EL (cell line): ENCODE measurements around the gene DKK3.

Experiments
- DNase-seq: peaks from one replicate; pipeline ENCODE4 v3.0.0-alpha.2; 2016

Gene DKK3

GRCh38 chr11:12003336-12003735 is 5.1 kb downstream of the DKK3 start:
- DNase-seq: no peak

GRCh38 chr11:12001186-12001585 is 7.2 kb downstream of the DKK3 start:
- no peak for DNase-seq

DNA sequence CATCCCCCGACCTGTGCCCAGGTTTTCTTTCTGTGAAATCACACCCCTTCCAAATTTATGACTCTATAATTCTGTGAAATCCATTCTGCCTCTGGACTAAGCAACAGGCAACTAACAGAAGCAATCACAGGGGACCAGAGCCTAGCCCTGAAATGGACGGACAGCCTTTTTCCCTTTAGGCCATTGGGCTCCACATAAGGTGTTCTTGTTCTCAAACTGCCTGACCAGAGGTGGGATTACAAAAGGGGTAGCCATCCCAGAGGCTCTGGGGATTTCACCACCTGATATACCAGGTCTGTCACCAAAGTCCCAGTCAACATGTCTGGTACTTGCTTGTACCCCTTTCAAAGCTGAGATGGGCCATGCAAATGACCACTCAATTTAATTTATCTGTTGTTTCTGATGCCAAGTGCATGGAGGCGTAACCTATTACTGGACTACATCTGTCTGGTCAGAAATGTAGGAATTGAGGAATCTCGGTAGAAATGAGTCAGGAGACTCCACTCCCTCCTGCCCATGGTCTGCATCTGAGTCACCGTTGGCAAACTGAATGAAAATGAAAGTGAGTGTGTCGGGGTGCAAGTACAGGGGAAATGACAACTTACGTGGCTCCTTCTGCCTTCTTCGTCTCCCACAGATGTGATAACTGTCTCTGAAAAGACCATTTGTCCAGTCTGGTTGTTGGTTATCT is 10.2 kb downstream of the DKK3 start:
- peak; percentile 96 for DNase-seq

GRCh38 chr11:11997049-11997322 is 11.4 kb downstream of the DKK3 start:
- no peak for DNase-seq

- DNase-seq: no peak
Observed at GRCh38 chr11:11996321-11997048, 11.9 kb downstream of the DKK3 start.

- no peak for DNase-seq
Observed at GRCh38 chr11:11995601-11996000, 12.8 kb downstream of the DKK3 start.

DNA sequence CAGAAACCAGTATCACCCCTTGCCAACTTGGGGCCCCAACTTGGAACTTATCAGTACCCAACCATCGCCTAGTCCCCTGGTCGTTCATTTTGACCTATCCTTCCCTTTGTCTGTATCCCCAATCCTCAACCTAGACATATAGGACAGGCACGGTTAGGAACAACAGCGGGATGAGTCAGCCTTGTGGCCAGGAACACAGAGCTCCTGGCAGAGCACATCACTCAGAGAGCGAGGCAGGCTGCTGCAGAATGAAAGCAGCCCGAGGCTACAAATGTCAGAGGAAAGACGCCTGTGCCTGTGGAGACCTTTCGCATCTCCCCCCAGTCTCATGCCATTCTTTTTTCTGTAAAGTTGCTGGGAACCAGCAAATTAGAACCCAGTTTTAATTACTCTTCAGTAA is 14.6 kb downstream of the DKK3 start:
- peak; percentile 96 for DNase-seq

DNA sequence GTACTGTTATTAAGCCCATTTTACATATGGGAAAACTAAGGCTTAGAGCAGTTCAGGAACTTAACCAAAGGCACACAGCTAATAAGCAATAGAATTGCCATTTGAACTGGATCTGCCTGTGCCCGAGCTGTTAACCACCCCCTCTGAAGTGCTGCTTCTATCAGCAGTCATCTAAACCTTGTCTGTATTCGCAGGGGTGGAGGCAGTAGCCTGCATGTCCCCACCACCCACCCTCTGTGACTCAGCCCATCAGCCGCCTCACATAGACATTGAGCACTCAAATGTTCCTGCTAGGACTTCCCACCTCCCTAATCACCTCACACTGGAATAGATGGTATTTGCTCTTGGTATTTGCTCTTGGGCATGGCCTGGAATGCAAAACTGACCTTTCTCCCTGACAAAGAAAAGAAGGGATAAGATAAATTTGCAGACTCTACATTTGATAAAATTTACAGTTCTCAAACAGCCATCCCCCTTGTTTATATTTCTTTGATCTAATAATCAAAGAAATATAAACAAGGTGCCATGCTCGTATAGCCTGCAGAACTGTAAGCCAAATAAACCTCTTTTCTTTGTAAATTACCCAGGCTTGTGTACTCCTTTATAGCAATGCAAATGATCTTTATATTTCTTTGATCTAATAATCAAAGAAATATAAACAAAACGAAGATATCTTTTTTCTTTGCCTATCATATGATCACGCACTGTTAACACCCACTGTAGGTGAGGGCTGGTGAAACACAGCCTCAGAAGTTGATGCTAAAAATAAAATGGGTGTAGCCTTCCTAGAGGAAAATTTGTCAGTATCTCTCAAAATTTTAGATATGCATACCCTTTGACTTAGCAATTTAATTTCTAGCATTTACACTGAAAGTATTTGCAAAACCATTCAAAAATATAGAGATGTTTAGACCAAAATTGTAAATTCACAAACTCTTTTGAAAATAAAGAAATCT is 15.9 kb downstream of the DKK3 start:
- DNase-seq: peak; percentile 75

DNA sequence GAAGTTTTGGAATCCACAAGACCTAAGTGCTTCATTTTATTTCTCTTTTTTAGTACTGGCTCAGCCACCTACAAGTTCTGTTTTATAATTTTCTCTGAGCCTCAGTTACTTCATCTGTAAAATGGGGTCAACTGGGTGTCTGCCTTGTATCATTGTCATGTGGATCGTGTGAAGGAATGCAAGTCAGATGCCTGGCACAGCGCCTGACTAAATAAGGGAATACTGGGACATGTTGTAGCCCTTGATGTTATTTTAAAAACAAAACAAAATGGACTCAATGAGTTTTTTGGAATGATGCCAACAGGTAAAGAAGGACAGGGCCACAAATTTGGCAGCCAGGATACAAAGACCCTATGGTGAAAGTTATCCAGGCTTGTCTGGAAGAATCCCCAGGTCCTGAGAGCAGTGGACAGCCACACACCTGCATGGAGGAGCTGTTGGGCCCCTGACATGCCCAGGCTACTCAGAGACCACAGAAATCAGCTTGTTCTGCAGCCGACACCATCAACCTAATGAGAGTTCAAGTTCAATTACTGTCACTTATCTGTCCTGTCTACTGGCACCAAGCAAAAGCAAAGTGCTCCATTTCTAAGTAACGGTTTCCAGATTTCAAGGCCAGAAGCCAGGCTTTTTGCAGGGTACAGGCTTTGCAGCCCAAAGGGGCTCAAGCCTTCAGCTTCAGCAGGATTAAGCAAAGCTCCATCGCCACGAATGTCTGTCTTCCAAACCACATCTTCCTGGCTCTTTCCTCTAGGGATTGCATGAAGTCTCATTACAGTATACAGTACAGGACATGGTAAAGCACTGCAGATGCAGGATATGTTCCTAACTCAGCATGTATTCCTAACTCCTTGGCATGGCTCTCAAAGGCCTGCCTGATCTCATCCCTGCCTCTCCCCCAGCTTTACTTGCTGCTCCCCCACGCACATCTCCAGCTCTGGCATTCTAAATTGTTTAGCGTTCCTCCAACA is 18.4 kb downstream of the DKK3 start:
- no peak for DNase-seq

DNA sequence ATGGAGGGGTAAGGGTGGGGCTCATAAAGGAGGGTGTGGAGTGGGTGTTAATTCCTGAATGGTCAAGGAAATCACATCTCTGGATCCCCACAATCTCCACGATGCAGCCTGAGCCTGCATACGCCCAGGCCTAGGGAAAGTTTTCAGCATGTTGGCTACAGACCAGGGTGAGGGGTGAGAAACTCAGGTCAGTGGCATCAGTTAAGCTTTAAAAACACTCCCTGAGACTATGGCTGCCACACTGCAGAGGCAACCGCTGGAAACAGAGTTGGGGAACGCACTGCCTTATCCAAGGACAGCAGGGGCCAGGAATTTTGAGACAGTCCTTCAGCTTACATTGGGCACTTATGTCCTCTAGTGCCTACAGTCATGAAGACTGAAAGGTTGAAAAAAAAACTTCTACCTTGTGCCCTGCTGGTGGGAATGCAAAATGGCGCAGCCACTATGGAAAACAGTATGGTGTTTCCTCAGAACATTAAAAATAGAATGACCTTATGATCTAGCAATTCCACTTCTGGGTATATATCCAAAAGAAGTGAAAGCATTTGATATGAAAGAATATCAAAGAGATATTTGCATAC is 19.7 kb downstream of the DKK3 start:
- peak; percentile 28 for DNase-seq

- DNase-seq: peak; percentile 86
Observed at GRCh38 chr11:11988099-11988651, 20.3 kb downstream of the DKK3 start.

DNA sequence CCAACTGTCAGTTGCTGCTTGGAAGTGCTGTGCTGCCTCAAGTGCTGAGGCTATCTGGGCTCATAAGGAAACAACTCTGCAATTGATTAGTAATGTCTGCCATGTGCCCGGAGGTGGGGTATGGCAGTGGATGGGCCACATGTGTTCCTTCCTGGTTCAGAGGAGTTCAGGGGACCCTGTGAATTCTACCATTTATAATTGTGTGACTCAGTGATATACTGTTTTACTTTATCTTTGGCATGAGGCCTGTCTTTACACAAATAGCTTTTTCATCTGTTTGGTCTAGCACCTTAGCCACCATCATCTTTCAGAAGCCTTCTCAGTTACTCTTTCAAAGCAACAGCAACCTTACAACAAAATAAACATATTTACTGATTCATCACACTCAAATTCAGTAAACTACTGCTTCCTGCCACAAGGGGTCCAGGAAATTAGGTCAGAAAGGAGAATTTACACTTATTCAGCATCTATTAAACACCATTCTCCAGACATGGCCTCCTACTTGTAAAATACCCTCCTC is 20.9 kb downstream of the DKK3 start:
- peak; percentile 66 for DNase-seq

- no peak for DNase-seq
Observed at GRCh38 chr11:11985954-11986949, 22.2 kb downstream of the DKK3 start.

DNA sequence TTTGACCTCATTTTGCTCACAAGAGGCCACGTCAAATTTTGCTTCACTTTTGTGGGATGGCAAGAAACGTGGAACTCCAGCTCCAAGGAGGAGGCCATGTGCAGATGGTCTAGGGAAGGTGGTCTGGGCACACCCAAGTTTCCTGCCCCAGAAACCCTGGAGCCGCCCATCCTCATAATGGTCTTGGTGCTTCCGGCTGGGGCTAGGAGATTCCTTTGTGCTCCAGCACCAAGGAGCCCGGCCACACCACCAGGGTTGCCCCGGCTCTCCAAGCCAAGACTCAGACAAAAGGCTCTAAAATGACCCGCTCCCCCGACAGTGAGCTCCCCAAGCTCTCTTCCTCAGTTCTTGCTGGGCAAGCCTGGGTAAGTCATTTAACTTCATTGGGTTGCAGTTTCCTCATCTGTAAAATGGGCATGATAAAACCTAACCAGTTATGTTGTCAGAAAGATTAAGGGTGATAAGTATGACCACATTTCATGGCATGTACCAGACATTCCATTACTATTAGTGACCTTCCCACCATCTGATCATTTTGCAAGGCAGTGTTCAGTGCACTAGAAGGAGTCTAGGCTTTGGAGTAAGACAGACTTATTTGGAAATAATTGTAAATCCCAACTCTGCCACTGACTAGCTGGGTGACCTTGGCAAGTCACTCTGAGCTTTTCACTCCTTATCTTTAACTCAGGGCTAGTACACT is 23.3 kb downstream of the DKK3 start:
- DNase-seq: peak; percentile 83

DNA sequence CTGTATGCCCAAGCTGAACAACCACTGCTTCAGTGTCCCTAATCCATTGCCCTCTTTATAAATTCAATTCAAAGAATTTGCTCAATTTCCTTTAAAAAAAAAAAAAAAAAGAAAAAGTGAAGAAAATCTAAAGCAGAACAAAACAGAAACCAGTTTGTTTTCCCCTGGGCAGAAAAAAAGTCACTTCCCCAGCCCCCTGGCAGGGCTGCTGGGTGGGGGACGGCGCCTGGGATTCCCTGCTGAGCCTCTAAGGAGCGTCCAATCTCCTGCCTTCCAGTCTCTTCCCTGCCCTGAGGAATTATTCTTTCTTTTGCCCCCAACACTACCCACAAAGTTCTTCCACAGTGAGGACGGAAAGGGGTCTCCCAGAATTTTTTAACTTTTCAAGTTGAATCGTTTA is 23.9 kb downstream of the DKK3 start:
- DNase-seq: no peak

DNA sequence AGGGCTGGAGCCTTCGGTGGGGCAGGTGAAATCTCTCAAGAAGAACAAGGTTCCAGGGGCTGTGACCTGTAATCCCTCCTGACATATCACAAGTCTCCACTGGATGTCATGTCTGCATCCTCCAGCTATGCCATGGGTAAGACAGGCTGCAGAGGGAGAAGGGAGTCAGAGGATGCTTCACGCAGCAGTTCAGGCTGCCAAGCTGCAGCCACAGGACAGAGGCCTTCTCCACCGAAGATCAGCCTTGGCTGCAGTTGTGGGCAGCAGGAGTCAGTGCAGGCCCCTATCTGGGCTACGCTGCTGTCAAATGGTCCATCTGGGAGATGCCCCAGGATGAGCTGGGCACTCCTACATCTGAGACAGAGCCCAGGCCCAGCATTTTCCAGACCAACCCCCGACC is 25.0 kb downstream of the DKK3 start:
- DNase-seq: no peak

DNA sequence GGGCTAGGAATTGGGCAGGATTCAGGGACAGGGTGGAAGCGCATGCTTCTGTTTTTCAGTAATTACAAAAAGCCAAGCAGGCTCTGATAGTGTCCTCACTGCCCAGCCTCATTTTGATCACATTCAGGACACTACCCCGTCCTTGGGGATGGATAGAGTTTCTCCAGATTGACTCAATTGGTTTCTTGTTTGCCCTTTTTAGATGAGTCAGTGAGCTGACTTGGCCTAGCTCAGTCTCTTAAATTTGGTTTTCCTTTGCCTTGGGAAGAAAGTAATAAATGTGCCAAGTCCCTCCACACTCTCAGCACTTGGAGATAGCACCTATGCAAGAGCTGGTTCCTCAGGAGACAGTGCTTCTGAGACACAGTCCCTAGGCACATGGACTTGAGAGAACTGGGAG is 25.5 kb downstream of the DKK3 start:
- peak; percentile 55 for DNase-seq

GRCh38 chr11:11982461-11982860 is 26.0 kb downstream of the DKK3 start:
- no peak for DNase-seq

- no peak for DNase-seq
Observed at GRCh38 chr11:11981840-11982239, 26.6 kb downstream of the DKK3 start.

DNA sequence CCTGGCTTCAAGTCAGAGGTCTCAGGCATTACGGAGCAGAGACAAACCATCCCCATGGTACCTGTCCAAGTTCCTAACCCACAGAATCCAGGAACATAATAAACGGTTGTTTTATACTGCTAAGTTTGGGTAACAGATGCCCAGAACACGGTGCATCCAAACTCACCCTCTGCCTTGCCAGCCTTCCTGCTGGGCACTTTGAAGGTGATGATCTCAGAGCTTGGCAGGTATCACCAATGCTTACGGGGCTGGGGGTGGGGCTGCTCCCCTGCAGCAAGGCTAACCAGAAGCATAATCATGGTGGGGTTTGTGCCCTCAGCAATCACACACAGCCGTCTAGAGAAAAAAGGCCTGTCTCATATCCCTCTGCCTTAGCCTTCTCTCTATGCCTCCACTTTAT is 27.1 kb downstream of the DKK3 start:
- DNase-seq: no peak
